ENCODE measurements around the gene TMPRSS11D. TPM values are rescaled to one million over a fixed set of nuclear protein-coding genes. Genes with fewer than 3 reads are reported as not detected.
A peak's percentile ranks its signal among the peaks of the same experiment; 100 is the strongest.

Gene TMPRSS11D
- total RNA-seq, 1 experiment from 2014 or later, result not detected

DNA sequence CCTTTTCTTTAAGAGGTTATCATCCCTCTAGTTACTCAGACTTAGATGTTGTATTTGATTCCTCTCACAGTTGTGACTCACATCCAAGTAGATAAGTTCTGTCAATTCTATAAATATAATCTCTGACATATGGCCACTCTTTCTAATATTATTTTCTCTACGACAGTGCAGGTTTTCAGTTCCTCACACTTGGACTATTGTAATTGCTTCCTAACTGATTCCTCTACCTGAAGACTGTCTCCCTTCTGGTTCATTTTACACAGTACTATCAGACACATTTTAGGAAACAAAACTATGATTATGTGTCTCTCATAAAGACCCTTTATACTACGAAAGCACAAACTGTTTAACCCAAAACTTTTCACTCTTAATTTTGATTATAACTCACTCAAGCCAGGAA lies 98.3 kb downstream of the TMPRSS11D start:
- CTCF ChIA-PET, result no interaction called here
- POLR2A ChIA-PET (ENCODE audit: low non-redundant PET), result no interaction called here
- Histone ChIP-seq H3K27ac (ENCODE audit: low read depth, low read length, poor library complexity, severe bottlenecking) (no peak overlapping the region), H3K4me3 (ENCODE audit: low read depth, low read length, poor library complexity, severe bottlenecking) (no peak overlapping the region), H3K4me1 (ENCODE audit: insufficient read depth, low read length, poor library complexity, severe bottlenecking) (no peaks in the 10 kb centered on the region), H3K27me3 (replicated peaks; ENCODE audit: insufficient read depth, low read depth, low read length, poor library complexity) (no peaks in the 10 kb centered on the region), H3K9me3 (ENCODE audit: low read depth, low read length, poor library complexity, severe bottlenecking) (no peaks in the 10 kb centered on the region), H3K36me3 (ENCODE audit: insufficient read depth, low read length, poor library complexity, severe bottlenecking) (no peaks in the 10 kb centered on the region)
- DNase-seq (ENCODE audit: low spot score), result no peak
- intact Hi-C loops (cut with micrococcal nuclease; ENCODE audit: unreplicated experiment), result no loop called here
- BruUV-seq (replicated peaks), result no TSS peak
- TF ChIP-seq EZH2 (IDR thresholded peaks at IDR 0.05; ENCODE audit: borderline replicate concordance, low read depth, low read length, poor library complexity, severe bottlenecking) (no peak), CTCF (conservative IDR thresholded peaks at IDR 0.05; ENCODE audit: low read depth, low read length) (no peak)

- Histone ChIP-seq H3K27ac (ENCODE audit: low read depth, low read length, poor library complexity, severe bottlenecking) (no peak overlapping the region), H3K4me1 (ENCODE audit: insufficient read depth, low read length, poor library complexity, severe bottlenecking) (no peaks in the 10 kb centered on the region), H3K36me3 (ENCODE audit: insufficient read depth, low read length, poor library complexity, severe bottlenecking) (no peaks in the 10 kb centered on the region), H3K9me3 (ENCODE audit: low read depth, low read length, poor library complexity, severe bottlenecking) (no peaks in the 10 kb centered on the region), H3K27me3 (replicated peaks; ENCODE audit: insufficient read depth, low read depth, low read length, poor library complexity) (no peaks in the 10 kb centered on the region), H3K4me3 (ENCODE audit: low read depth, low read length, poor library complexity, severe bottlenecking) (no peak overlapping the region)
- ChIA-PET CTCF (no interaction called here), POLR2A (ENCODE audit: low non-redundant PET) (no interaction called here)
- no peak for TF ChIP-seq EZH2 (IDR thresholded peaks at IDR 0.05; ENCODE audit: borderline replicate concordance, low read depth, low read length, poor library complexity, severe bottlenecking)
- no peak for TF ChIP-seq CTCF (conservative IDR thresholded peaks at IDR 0.05; ENCODE audit: low read depth, low read length)
- intact Hi-C loops (cut with micrococcal nuclease; ENCODE audit: unreplicated experiment), result no loop called here
- no TSS peak for BruUV-seq (replicated peaks)
- DNase-seq (ENCODE audit: low spot score), result peak; percentile 4
These were observed 104.2 kb downstream of the TMPRSS11D start for GRCh38 chr4:67779631-67780030.

DNA sequence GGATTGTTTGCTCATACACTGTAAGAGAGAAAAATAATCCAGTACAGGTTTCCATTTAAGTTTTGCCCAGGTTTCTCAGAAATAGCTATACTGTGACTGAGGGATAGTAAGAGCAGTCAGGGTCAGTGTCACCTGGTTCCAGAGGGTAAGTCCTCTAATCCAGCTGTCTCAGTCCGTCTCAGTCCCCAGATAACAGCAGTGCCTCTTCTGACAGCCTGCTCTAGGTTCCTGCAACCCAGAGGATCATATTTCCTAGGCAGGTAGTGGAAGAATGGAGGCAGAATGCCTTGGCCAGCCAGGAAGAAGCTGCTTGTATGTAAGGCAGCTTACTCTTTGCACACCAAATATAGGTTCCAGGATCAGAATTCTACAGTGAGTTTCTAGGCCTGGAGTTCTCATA lies 107.1 kb downstream of the TMPRSS11D start:
- H3K27me3 ChIP-seq (replicated peaks; ENCODE audit: insufficient read depth, low read depth, low read length, poor library complexity), result no peaks in the 10 kb centered on the region
- H3K4me1 ChIP-seq (ENCODE audit: insufficient read depth, low read length, poor library complexity, severe bottlenecking), result no peaks in the 10 kb centered on the region
- no peak for DNase-seq (ENCODE audit: low spot score)
- H3K36me3 ChIP-seq (ENCODE audit: insufficient read depth, low read length, poor library complexity, severe bottlenecking), result no peaks in the 10 kb centered on the region
- TF ChIP-seq CTCF (conservative IDR thresholded peaks at IDR 0.05; ENCODE audit: low read depth, low read length) (no peak), EZH2 (IDR thresholded peaks at IDR 0.05; ENCODE audit: borderline replicate concordance, low read depth, low read length, poor library complexity, severe bottlenecking) (no peak)
- ChIA-PET CTCF (no interaction called here), POLR2A (ENCODE audit: low non-redundant PET) (no interaction called here)
- intact Hi-C loops (cut with micrococcal nuclease; ENCODE audit: unreplicated experiment), result no loop called here
- BruUV-seq (replicated peaks), result no TSS peak
- no peak overlapping the region for H3K4me3 ChIP-seq (ENCODE audit: low read depth, low read length, poor library complexity, severe bottlenecking)
- H3K27ac ChIP-seq (ENCODE audit: low read depth, low read length, poor library complexity, severe bottlenecking), result no peak overlapping the region
- H3K9me3 ChIP-seq (ENCODE audit: low read depth, low read length, poor library complexity, severe bottlenecking), result no peaks in the 10 kb centered on the region

Other genes with a start within 250 kb of the TMPRSS11D start
- gene UBA6, start 182.8 kb downstream of the TMPRSS11D start, total RNA-seq (2021), result 33.2 and 36.3 TPM in 2 replicates
- not detected in 2 replicates for gene GNRHR, start 129.6 kb downstream of the TMPRSS11D start, total RNA-seq (2021)
- gene TMPRSS11A, start 79.5 kb upstream of the TMPRSS11D start, total RNA-seq (2021), result not detected in 2 replicates
- gene TMPRSS11F, start 245.9 kb upstream of the TMPRSS11D start, total RNA-seq (2021), result not detected in 2 replicates

All from A673 (cell line).